Measurements from ENCODE around the gene FBXW8. TPM values are rescaled to one million over a fixed set of nuclear protein-coding genes. Genes with fewer than 3 reads are reported as not detected.

FBXW8 gene
- total RNA-seq, 2 donors from 2014 or later: 10.0 to 10.4 TPM

- peaks cover 77% of the 10 kb centered on the region for H3K4me1 Mint-ChIP-seq (ENCODE audit: low read depth)
Measured at GRCh38 chr12:116920939-116921338, 10.2 kb downstream of the FBXW8 start.

GRCh38 chr12:116922194-116922897, 11.6 kb downstream of the FBXW8 start:
- H3K27me3 Mint-ChIP-seq (ENCODE audit: low read depth): peaks cover 29% of the 10 kb centered on the region
- peak overlapping the region; percentile 23 to 69 for H3K4me3 Mint-ChIP-seq
- peaks cover 1 to 4% of the 10 kb centered on the region in 2 donors for H3K36me3 Mint-ChIP-seq (ENCODE audit: insufficient read depth in 2 of 2)
- H3K27ac Mint-ChIP-seq: peak overlapping the region; percentile 11
- peak; percentile 61 to 66 for ATAC-seq (replicated peaks in 1 of 2)
- no peaks in the 10 kb centered on the region for H3K9me3 Mint-ChIP-seq
- peaks cover 72% of the 10 kb centered on the region for H3K4me1 Mint-ChIP-seq (ENCODE audit: low read depth)
- peak in 1 of 2 donors; percentile 1 for DNase-seq

More at GRCh38 chr12:116920939-116921338, 10.2 kb downstream of the FBXW8 start:
- Mint-ChIP-seq H3K27me3 (ENCODE audit: low read depth) (peaks cover 17% of the 10 kb centered on the region), H3K9me3 (no peaks in the 10 kb centered on the region), H3K36me3 (ENCODE audit: insufficient read depth in 2 of 2) (peaks cover 1 to 4% of the 10 kb centered on the region in 2 donors), H3K27ac (no peak overlapping the region), H3K4me3 (no peak overlapping the region)
- DNase-seq (peak in 1 of 2 donors; percentile 2), ATAC-seq (replicated peaks in 1 of 2) (no peak)

- ATAC-seq (replicated peaks in 1 of 2) (peak; percentile 75 to 86), DNase-seq (peak; percentile 55 to 63)
- peaks cover 27% of the 10 kb centered on the region for H3K27me3 Mint-ChIP-seq (ENCODE audit: low read depth)
- H3K27ac Mint-ChIP-seq: peak overlapping the region; percentile 87
- peaks cover 65% of the 10 kb centered on the region for H3K4me1 Mint-ChIP-seq (ENCODE audit: low read depth)
- peak overlapping the region; percentile 50 to 76 for H3K4me3 Mint-ChIP-seq
- peaks cover 4 to 8% of the 10 kb centered on the region in 2 donors for H3K36me3 Mint-ChIP-seq (ENCODE audit: insufficient read depth in 2 of 2)
- H3K9me3 Mint-ChIP-seq: no peaks in the 10 kb centered on the region
Measured at GRCh38 chr12:116924558-116925453, 14.1 kb downstream of the FBXW8 start.

- Mint-ChIP-seq H3K9me3 (no peaks in the 10 kb centered on the region), H3K36me3 (ENCODE audit: insufficient read depth in 2 of 2) (peaks cover 4 to 8% of the 10 kb centered on the region in 2 donors), H3K27me3 (ENCODE audit: low read depth) (peaks cover 12% of the 10 kb centered on the region), H3K4me1 (ENCODE audit: low read depth) (peaks cover 47% of the 10 kb centered on the region), H3K27ac (no peak overlapping the region), H3K4me3 (peak overlapping the region in 1 of 2 donors; percentile 3)
- DNase-seq (no peak), ATAC-seq (replicated peaks in 1 of 2) (no peak)
Measured at GRCh38 chr12:116926283-116927243, 15.8 kb downstream of the FBXW8 start.

GRCh38 chr12:116927244-116927940, 16.6 kb downstream of the FBXW8 start:
- Mint-ChIP-seq H3K9me3 (no peaks in the 10 kb centered on the region), H3K27me3 (ENCODE audit: low read depth) (peaks cover 12% of the 10 kb centered on the region), H3K4me3 (no peak overlapping the region), H3K27ac (no peak overlapping the region), H3K36me3 (ENCODE audit: insufficient read depth in 2 of 2) (peaks cover 4 to 8% of the 10 kb centered on the region in 2 donors), H3K4me1 (ENCODE audit: low read depth) (peaks cover 39% of the 10 kb centered on the region)
- DNase-seq: no peak
- ATAC-seq (replicated peaks in 1 of 2): no peak

GRCh38 chr12:116928504-116928903, 17.8 kb downstream of the FBXW8 start:
- Mint-ChIP-seq H3K4me3 (no peak overlapping the region), H3K27ac (no peak overlapping the region), H3K36me3 (ENCODE audit: insufficient read depth in 2 of 2) (peaks cover 4 to 8% of the 10 kb centered on the region in 2 donors), H3K27me3 (ENCODE audit: low read depth) (peaks cover 12% of the 10 kb centered on the region), H3K4me1 (ENCODE audit: low read depth) (peaks cover 32% of the 10 kb centered on the region), H3K9me3 (no peaks in the 10 kb centered on the region)
- no peak for DNase-seq
- no peak for ATAC-seq (replicated peaks in 1 of 2)

- peaks cover 20% of the 10 kb centered on the region for H3K4me1 Mint-ChIP-seq (ENCODE audit: low read depth)
- H3K27ac Mint-ChIP-seq: no peak overlapping the region
- ATAC-seq (replicated peaks in 1 of 2) (no peak), DNase-seq (no peak)
- H3K4me3 Mint-ChIP-seq: no peak overlapping the region
- H3K9me3 Mint-ChIP-seq: no peaks in the 10 kb centered on the region
- peaks cover 12% of the 10 kb centered on the region for H3K27me3 Mint-ChIP-seq (ENCODE audit: low read depth)
- peaks cover 3 to 7% of the 10 kb centered on the region in 2 donors for H3K36me3 Mint-ChIP-seq (ENCODE audit: insufficient read depth in 2 of 2)
Measured at GRCh38 chr12:116929885-116930284, 19.1 kb downstream of the FBXW8 start.

- ATAC-seq (replicated peaks in 1 of 2): no peak
- Mint-ChIP-seq H3K4me1 (ENCODE audit: low read depth) (peaks cover 2% of the 10 kb centered on the region), H3K36me3 (ENCODE audit: insufficient read depth in 2 of 2) (peaks cover 3 to 9% of the 10 kb centered on the region in 2 donors), H3K4me3 (no peak overlapping the region), H3K9me3 (no peaks in the 10 kb centered on the region), H3K27me3 (ENCODE audit: low read depth) (peaks cover 7% of the 10 kb centered on the region), H3K27ac (no peak overlapping the region)
- no peak for DNase-seq
Measured at GRCh38 chr12:116931665-116932064, 20.9 kb downstream of the FBXW8 start.

- H3K4me1 Mint-ChIP-seq (ENCODE audit: low read depth): peaks cover 7% of the 10 kb centered on the region
- DNase-seq: no peak
- H3K9me3 Mint-ChIP-seq: no peaks in the 10 kb centered on the region
- H3K4me3 Mint-ChIP-seq: no peak overlapping the region
- no peaks in the 10 kb centered on the region for H3K27me3 Mint-ChIP-seq (ENCODE audit: low read depth)
- H3K27ac Mint-ChIP-seq: no peak overlapping the region
- H3K36me3 Mint-ChIP-seq (ENCODE audit: insufficient read depth in 2 of 2): peaks cover 3 to 7% of the 10 kb centered on the region in 2 donors
- no peak for ATAC-seq (replicated peaks in 1 of 2)
Measured at GRCh38 chr12:116933091-116933490, 22.3 kb downstream of the FBXW8 start.

- Mint-ChIP-seq H3K9me3 (no peaks in the 10 kb centered on the region), H3K4me3 (no peak overlapping the region), H3K4me1 (ENCODE audit: low read depth) (peaks cover 7% of the 10 kb centered on the region), H3K27me3 (ENCODE audit: low read depth) (no peaks in the 10 kb centered on the region), H3K36me3 (ENCODE audit: insufficient read depth in 2 of 2) (peaks cover 0 to 3% of the 10 kb centered on the region in 2 donors), H3K27ac (no peak overlapping the region)
- DNase-seq (no peak), ATAC-seq (replicated peaks in 1 of 2) (no peak)
Measured at GRCh38 chr12:116933512-116934246, 22.9 kb downstream of the FBXW8 start.

- H3K36me3 Mint-ChIP-seq (ENCODE audit: insufficient read depth in 2 of 2): peaks cover 0 to 2% of the 10 kb centered on the region in 2 donors
- ATAC-seq (replicated peaks in 1 of 2) (no peak), DNase-seq (no peak)
- H3K4me3 Mint-ChIP-seq: no peak overlapping the region
- H3K9me3 Mint-ChIP-seq: no peaks in the 10 kb centered on the region
- no peaks in the 10 kb centered on the region for H3K27me3 Mint-ChIP-seq (ENCODE audit: low read depth)
- H3K4me1 Mint-ChIP-seq (ENCODE audit: low read depth): peaks cover 7% of the 10 kb centered on the region
- no peak overlapping the region for H3K27ac Mint-ChIP-seq
Measured at GRCh38 chr12:116934908-116935705, 24.4 kb downstream of the FBXW8 start.

Measured in activated T-cell treated with anti-CD3 and anti-CD28 coated beads, Interleukin-2, amount 50 U/mL, for 72 hours (primary cell).